GM12878 (cell line): ENCODE data around the gene CAST.

Experiments used
- BACH1 ChIP-seq: fragments of 450-650 bp; IDR thresholded peaks from 2 replicates; pipeline ENCODE4 v1.6.1; 2017; ENCODE audit warnings: mild to moderate bottlenecking, borderline replicate concordance
- CHD1 ChIP-seq: IDR thresholded peaks from 2 replicates; pipeline ENCODE4 v1.6.1; 2012; ENCODE audit warnings: low read depth, low read length, improper control_type of control experiment
- POLR2AphosphoS5 ChIP-seq: IDR thresholded peaks from 2 replicates; pipeline ENCODE4 v1.6.1; 2011; ENCODE audit warnings: mild to moderate bottlenecking, low read length, inconsistent platforms
- RFX5 ChIP-seq: IDR thresholded peaks from 2 replicates; pipeline ENCODE4 v1.6.1; 2011; ENCODE audit warnings: low read depth, low read length, improper control_type of control experiment
- SP1 ChIP-seq: IDR thresholded peaks from one replicate; pipeline ENCODE4 v1.6.1; 2011; ENCODE audit warnings: low read depth, low read length
- TCF7 ChIP-seq: IDR thresholded peaks from 2 replicates; pipeline ENCODE4 v1.6.1; 2014; ENCODE audit warnings: antibody characterized with exemption, borderline replicate concordance
- TF ChIP-seq, protein P1 (sequence below): fragments of 450-650 bp; conservative IDR thresholded peaks from 2 replicates; pipeline ENCODE4 v1.6.1; 2017; ENCODE audit warnings: mild to moderate bottlenecking, moderate library complexity
- TF ChIP-seq, protein P2 (sequence below), 3 experiments: IDR thresholded peaks in 2 of 3; conservative IDR thresholded peaks in 1 of 3; 2 replicates each; pipeline ENCODE4 v1.5.1; 2011; ENCODE audit warnings: low read depth in 3 of 3, low read length in 3 of 3, mild to moderate bottlenecking in 3 of 3, control low read depth in 2 of 3, moderate library complexity in 2 of 3, inconsistent platforms in 1 of 3, mixed read lengths in 1 of 3; ENCODE audit not compliant: control insufficient read depth in 2 of 3, insufficient read depth in 1 of 3; ENCODE audit errors: extremely low read depth in 1 of 3

DNA sequence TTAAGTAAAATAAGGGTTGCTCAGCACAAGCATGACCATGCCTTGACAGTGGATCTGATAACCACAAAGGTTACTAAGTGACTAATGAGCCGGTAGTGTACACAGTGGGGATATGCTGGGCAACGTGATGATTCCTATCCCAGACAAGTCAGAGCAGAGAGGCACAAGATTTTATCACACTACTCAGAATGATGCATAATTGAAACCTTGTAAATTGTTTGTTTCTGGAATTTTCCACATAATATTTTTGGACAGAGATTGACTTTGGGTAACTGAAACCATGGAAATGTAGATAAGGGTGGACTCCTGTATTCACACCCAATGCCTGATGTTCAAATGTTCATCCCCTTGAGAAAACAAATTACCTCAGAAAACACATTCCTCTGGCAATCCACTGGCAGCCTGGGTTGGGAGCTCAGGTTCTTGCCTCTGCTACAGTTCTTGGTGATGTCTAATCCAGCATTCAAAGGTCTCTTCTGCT is 161.8 kb downstream of the CAST start:
- TF ChIP-seq POLR2AphosphoS5, result no peak
- TF ChIP-seq, protein P1, sequence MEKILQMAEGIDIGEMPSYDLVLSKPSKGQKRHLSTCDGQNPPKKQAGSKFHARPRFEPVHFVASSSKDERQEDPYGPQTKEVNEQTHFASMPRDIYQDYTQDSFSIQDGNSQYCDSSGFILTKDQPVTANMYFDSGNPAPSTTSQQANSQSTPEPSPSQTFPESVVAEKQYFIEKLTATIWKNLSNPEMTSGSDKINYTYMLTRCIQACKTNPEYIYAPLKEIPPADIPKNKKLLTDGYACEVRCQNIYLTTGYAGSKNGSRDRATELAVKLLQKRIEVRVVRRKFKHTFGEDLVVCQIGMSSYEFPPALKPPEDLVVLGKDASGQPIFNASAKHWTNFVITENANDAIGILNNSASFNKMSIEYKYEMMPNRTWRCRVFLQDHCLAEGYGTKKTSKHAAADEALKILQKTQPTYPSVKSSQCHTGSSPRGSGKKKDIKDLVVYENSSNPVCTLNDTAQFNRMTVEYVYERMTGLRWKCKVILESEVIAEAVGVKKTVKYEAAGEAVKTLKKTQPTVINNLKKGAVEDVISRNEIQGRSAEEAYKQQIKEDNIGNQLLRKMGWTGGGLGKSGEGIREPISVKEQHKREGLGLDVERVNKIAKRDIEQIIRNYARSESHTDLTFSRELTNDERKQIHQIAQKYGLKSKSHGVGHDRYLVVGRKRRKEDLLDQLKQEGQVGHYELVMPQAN, result no peak
- TF ChIP-seq SP1, result no peak
- TF ChIP-seq, protein P2, sequence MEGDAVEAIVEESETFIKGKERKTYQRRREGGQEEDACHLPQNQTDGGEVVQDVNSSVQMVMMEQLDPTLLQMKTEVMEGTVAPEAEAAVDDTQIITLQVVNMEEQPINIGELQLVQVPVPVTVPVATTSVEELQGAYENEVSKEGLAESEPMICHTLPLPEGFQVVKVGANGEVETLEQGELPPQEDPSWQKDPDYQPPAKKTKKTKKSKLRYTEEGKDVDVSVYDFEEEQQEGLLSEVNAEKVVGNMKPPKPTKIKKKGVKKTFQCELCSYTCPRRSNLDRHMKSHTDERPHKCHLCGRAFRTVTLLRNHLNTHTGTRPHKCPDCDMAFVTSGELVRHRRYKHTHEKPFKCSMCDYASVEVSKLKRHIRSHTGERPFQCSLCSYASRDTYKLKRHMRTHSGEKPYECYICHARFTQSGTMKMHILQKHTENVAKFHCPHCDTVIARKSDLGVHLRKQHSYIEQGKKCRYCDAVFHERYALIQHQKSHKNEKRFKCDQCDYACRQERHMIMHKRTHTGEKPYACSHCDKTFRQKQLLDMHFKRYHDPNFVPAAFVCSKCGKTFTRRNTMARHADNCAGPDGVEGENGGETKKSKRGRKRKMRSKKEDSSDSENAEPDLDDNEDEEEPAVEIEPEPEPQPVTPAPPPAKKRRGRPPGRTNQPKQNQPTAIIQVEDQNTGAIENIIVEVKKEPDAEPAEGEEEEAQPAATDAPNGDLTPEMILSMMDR (IDR thresholded peaks at IDR 0.05 in 2 of 3, conservative IDR thresholded peaks at IDR 0.05 in 1 of 3; ENCODE audit: control insufficient read depth in 2 of 3, extremely low read depth in 1 of 3, insufficient read depth in 1 of 3, low read depth in 3 of 3, low read length in 3 of 3), result no peak
- no peak for TF ChIP-seq TCF7
- TF ChIP-seq BACH1, result no peak
- TF ChIP-seq CHD1, result no peak
- no peak for TF ChIP-seq RFX5
